LNCAP (cell line): Measurements from ENCODE around the gene AAMDC.

Experiments
- TF ChIP-seq, protein P1 (sequence below): fragments of 450-650 bp; IDR thresholded peaks from 2 replicates; pipeline ENCODE4 v1.5.1; 2017; ENCODE audit warnings: mild to moderate bottlenecking

The AAMDC gene

DNA sequence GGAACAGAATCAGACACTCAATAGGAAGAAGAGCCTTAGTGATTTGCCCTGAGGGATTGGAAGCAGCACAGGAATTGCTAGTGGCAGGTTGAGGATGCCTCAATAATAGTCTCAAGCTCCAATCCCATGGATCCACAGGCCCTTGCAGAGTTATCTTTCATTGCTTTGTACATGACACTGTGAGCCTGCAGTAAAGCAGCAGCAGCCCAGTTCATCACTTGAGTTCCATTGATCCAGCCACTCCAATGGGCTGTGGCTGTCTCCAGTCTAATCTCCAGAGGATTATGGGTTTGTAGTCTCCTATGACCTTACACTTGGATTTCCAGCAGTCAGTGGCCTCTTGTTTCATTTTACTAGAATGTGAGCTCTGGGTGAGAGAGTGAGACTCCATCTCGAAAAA is 45.4 kb downstream of the AAMDC start:
- TF ChIP-seq, protein P1, sequence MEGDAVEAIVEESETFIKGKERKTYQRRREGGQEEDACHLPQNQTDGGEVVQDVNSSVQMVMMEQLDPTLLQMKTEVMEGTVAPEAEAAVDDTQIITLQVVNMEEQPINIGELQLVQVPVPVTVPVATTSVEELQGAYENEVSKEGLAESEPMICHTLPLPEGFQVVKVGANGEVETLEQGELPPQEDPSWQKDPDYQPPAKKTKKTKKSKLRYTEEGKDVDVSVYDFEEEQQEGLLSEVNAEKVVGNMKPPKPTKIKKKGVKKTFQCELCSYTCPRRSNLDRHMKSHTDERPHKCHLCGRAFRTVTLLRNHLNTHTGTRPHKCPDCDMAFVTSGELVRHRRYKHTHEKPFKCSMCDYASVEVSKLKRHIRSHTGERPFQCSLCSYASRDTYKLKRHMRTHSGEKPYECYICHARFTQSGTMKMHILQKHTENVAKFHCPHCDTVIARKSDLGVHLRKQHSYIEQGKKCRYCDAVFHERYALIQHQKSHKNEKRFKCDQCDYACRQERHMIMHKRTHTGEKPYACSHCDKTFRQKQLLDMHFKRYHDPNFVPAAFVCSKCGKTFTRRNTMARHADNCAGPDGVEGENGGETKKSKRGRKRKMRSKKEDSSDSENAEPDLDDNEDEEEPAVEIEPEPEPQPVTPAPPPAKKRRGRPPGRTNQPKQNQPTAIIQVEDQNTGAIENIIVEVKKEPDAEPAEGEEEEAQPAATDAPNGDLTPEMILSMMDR = no peak

DNA sequence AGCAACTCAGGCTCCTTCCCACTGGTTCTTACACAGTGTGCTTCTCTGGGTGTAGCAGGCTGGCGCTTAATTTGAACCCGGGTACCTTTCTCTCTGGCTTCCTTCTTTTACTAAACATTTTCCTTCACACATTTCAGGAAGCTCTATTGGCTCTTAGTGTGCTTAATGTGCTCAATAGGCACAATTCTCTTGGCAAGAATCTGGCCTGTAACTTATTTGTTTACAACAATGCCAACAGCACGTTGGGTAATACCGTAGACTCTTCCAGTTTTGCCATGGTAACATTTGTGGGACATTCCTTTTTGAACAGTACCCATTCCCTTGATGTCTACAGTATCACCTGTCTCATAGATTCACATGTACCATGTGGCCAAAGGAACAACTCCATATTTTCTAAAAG is 47.8 kb downstream of the AAMDC start:
- TF ChIP-seq, protein P1 = no peak

DNA sequence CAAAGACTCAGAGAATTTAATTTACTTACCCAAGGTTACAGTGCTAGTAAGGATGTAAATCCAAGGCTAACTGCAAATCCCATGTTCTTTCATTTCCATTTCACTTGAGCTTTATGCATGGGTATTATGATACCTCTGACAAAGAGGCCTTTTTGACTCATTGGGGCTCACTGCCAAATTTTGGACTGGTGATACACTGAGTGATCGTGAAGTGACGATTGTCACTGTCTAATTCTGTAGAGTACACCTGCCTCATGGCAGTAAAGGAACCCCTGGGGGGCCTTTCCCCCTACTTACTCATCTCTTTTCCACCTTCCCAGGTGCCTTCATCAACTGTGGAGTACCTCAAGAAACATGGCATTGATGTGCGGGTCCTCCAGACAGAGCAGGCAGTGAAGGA is 50.9 kb downstream of the AAMDC start:
- TF ChIP-seq, protein P1 = no peak

DNA sequence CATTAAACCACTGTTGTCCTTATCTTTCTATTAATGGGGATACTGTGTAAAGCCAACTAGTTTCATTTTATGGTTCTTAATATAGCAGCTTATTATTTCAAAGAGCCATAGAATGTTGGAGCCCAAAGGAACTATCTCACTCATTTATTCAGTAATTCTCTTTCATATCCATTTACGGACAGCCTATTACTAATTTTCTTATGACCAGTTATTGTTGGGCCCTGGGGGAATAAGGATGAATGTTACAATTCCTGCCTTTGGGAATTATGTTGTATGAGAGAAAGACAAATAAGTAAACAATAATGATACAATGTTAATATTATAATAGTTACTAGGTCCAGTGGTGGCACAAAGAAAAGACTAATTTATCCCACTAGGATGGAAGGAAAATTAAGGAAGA is 52.4 kb downstream of the AAMDC start:
- TF ChIP-seq, protein P1 = no peak

DNA sequence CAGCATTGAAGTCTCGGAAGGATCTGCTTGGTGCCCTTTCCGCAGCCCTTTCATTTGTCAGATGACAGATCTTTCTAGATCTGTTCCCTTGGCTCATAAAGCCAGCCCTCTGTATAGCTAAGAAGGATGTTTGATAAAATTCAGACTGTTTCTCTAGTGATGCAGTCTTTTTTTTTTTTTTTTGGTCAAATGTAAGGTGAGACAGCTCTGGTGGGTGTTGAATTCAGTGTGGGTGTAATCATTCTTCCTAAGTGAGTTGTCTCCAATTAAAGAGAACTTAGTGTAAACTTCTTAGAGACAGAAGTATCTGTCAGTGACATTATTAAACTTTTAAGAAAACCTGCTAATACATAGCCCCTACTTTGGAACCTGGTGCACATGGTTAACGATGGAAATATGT is 53.3 kb downstream of the AAMDC start:
- TF ChIP-seq, protein P1 = no peak

DNA sequence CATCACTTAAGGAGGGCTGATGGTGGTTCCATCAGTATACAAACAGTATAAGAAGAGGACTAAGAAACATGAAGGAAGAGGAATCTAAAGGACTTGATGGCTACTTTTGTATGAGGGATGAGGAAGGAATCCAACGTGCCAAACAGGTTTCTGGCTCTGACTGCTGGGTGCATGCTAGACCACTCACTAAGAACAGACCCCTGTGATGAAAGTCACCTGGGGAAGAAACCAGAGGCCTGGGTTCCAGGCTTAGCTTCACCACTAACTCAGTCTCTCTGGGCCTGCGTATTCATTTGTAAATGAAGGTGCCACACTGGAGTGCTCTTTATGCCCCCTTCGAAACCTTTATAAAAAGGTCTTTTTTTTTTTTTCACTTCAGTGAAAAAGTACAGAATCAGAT is 55.1 kb downstream of the AAMDC start:
- TF ChIP-seq, protein P1 = no peak

DNA sequence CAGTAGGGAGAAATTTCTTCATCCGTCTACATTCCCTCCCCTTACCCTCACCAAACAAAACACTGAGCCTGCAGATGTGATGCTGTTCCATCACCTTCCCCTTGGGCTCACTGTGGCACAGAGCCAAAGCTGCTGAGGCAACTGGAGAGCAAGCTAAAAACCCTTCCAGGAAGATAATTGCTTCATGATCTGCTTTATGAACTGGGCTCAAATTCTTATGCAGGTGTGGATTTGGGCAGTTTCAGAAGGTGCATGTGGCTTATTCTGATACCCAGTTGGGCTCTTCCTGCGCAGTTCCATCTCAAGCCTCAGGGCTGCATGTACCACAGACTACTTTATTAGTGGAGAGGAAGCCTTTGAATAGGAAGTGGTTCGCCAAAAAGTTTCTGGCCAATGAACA is 58.3 kb downstream of the AAMDC start:
- TF ChIP-seq, protein P1 = no peak

DNA sequence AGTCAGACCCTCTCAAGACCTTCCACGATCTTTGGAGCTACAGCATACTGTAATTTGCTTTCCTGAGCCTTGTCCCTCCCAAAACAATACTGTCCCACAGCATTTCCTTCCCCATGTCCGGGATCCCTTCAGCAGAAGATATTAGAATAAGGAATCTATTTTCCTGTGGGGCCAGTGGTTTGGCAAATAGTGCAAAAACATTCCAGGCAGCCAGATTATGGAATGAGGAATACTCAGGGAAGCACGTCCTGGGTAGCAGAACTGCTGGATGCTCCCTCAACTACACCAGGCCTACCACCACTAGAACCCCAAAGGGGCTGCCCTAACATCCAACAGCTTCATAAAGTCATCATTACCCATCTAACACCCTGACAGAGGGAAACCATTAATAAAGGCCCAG is 61.5 kb downstream of the AAMDC start:
- TF ChIP-seq, protein P1 = no peak
